ENCODE results near the gene RIPPLY2. TPM values are rescaled to one million over a fixed set of nuclear protein-coding genes. Genes with fewer than 3 reads are reported as not detected.
A peak's percentile ranks its signal among the peaks of the same experiment; 100 is the strongest.

The RIPPLY2 gene
- total RNA-seq, 2 experiments from 2014 or later = not detected

DNA sequence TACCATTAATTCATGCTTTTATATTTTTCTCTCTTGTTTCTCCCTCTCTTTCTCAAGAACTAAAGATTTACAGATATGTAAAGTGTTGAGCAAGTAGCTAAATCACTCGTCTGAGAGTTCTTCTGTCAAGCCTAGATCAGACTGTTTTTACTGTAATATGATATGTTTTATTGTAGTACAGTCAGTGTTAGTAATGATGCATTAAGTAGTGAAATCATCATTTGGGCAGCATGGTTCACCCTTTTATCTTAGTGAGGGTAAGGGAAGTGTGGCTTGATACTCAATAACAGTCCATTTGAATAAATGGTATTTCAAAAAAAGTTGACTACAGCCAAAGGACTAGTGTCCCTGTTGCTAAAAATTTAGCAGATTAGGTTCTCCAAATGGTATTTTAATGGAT is 15.5 kb downstream of the RIPPLY2 start:
- CTCF ChIA-PET = interaction anchor here (1.5 kb wide), 1 partner anchor 9 kb away, joined by 4 read pairs; the partner anchor contains the start of gene CYB5R4

DNA sequence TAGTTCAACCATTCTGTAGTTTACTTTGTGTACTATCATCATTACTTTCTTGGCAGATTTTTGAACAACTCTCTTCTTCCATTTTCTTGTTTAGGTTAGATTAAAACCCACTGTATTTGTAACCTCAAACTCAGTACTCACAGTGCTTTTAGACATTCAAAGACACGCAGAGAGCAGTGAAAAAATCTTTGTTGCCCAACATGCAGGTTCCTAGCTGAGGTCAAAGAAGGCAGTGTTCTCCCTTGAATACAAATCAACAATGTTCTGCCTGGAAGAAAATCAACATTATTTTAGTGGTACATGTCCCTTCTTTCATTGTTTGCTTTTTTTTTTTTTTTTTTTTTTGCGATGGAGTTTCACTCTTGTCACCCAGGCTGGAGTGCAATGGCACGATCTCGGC is 17.5 kb downstream of the RIPPLY2 start:
- Mint-ChIP-seq H3K27me3 (no peaks in the 10 kb centered on the region), H3K4me1 (peaks cover 10% of the 10 kb centered on the region), H3K27ac (no peak overlapping the region), H3K36me3 (peaks cover 48% of the 10 kb centered on the region), H3K4me3 (no peak overlapping the region), H3K9me3 (ENCODE audit: low read depth) (peaks cover 10% of the 10 kb centered on the region)
- DNase-seq (no peak), ATAC-seq (no peak)
- CTCF ChIA-PET = no interaction called here

More for the DNA sequence above, 15.5 kb downstream of the RIPPLY2 start:
- DNase-seq (no peak), ATAC-seq (no peak)
- H3K27me3 Mint-ChIP-seq = no peaks in the 10 kb centered on the region
- H3K27ac Mint-ChIP-seq = no peak overlapping the region
- H3K4me1 Mint-ChIP-seq = peaks cover 5% of the 10 kb centered on the region
- peaks cover 10% of the 10 kb centered on the region for H3K9me3 Mint-ChIP-seq (ENCODE audit: low read depth)
- no peak overlapping the region for H3K4me3 Mint-ChIP-seq
- H3K36me3 Mint-ChIP-seq = peaks cover 59% of the 10 kb centered on the region

DNA sequence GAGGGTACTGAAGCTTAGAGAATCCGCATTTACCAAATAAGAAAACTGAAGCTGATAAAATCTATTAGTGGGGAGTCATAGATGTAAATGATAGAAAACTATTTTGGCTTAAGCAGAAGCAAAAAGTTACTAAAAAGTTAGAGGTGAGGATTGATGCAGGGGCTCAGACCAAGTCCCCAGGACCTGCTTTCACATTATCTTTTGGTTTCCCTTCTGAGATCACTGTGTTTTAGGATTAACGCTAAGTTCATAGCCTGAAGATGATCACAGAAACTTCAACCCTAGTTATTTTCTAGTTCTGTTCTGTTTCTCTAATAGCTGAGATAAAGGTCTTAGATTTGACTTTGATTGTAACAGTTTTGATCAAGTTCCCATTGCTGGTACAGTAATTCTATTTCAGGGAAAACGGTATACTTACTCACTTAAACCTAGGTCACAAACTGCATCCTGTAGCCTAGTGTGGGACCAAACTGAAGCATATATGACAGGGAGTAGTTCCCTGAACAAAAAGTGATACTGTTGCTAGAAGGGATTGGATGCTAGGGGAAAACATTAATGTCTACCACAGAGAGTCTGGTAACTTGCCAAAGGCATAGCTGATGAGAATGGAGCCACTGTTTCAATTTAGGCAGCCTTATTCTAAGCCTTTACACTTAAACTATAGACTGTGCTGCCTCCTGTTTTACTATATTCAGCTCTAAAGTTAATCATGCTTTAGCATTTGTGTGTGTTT is 19.4 kb downstream of the RIPPLY2 start:
- no peak for DNase-seq
- Mint-ChIP-seq H3K9me3 (ENCODE audit: low read depth) (peaks cover 3% of the 10 kb centered on the region), H3K27me3 (no peaks in the 10 kb centered on the region), H3K27ac (no peak overlapping the region), H3K36me3 (peaks cover 31% of the 10 kb centered on the region), H3K4me1 (peaks cover 10% of the 10 kb centered on the region), H3K4me3 (no peak overlapping the region)
- ATAC-seq = no peak
- CTCF ChIA-PET = interaction anchor here (0.7 to 0.9 kb wide), 2 partner anchors 13 to 258 kb away, joined by 4 read pairs; partner anchors contain the start of gene CYB5R4

DNA sequence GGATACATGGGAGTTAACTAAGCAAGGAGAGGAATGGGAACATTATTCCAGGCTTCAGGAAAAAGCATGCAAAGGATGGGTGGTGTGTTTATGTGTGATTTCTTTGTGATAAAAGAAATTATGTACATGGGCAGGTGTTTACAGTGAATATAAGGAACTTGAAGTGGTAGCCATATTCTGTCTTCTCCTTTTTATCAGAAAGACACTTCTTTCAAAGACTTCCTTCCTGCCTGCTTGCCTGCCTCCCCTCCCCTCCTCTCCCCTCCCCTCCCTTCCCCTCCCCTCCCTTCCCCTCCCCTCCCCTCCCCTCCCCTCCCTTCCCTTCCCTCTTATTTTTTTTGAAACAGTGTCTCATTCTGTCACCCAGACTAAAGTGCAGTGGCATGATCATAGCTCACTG is 20.7 kb downstream of the RIPPLY2 start:
- no peak overlapping the region for H3K27ac Mint-ChIP-seq
- CTCF ChIA-PET = interaction anchor here (1.5 kb wide), 1 partner anchor 10 kb away, joined by 3 read pairs; no protein-coding TSS in a partner anchor
- DNase-seq (no peak), ATAC-seq (no peak)
- no peaks in the 10 kb centered on the region for H3K27me3 Mint-ChIP-seq
- peaks cover 19% of the 10 kb centered on the region for H3K36me3 Mint-ChIP-seq
- no peak overlapping the region for H3K4me3 Mint-ChIP-seq
- H3K9me3 Mint-ChIP-seq (ENCODE audit: low read depth) = no peaks in the 10 kb centered on the region
- peaks cover 10% of the 10 kb centered on the region for H3K4me1 Mint-ChIP-seq

DNA sequence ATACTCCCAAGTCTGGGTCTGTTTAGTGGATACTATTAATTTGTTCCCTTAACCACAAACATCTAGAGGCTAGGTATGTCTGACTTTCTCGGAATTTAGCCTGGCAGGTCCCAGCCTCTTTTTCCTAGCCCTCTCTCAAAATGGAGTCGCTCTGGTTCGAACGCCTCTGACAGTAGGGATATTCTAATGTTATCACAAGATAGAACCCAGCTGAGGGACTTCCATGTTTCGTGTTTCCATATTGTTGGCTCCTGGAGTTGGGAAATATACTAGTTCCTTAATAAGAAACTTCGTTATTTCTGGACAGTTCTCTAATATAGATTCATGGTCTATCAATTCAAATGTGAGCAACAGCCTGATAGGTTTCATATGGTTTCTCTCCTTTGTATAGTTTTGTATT is 22.7 kb downstream of the RIPPLY2 start:
- no peaks in the 10 kb centered on the region for H3K9me3 Mint-ChIP-seq (ENCODE audit: low read depth)
- CTCF ChIA-PET = no interaction called here
- peaks cover 10% of the 10 kb centered on the region for H3K4me1 Mint-ChIP-seq
- no peaks in the 10 kb centered on the region for H3K27me3 Mint-ChIP-seq
- H3K27ac Mint-ChIP-seq = no peak overlapping the region
- no peak overlapping the region for H3K4me3 Mint-ChIP-seq
- no peak for ATAC-seq
- no peak for DNase-seq
- H3K36me3 Mint-ChIP-seq = peaks cover 10% of the 10 kb centered on the region

DNA sequence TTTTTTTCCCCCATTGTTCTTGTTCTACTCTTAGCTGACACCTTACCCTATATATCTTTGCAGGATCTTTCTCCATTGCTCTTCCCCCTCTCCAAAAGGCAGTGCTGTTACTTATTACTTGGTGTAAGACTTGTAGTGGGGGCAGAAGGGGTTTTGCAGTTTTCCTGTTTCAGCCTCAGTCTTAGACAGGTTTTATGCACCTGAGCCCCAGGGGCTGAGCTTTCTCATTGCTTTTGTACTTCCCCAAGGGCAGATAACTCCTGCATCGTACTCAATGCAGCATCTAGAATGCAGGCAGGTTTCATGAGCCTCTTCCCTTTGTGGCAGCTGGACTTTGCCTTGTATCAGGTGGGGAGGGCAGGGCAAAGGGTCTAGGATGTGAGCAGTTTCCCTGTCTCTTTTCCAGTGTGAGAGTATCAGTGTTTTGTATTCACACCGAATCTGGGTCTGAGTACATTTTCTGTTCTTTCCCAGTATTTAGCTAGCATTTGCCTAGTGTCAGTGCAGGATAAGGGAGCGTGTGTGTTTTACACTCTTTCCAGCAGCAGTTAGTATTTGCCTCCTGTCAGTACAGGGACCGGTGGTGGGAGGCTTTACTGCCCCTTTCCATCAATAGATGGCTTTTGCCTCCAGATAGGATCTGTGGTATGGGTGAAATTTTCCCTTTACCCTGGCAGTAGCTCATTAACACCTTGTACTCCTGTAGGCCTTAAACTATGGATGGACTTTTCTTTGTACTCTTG is 25.9 kb downstream of the RIPPLY2 start:
- ATAC-seq (no peak), DNase-seq (no peak)
- peaks cover 3% of the 10 kb centered on the region for H3K36me3 Mint-ChIP-seq
- H3K27ac Mint-ChIP-seq = no peak overlapping the region
- CTCF ChIA-PET = no interaction called here
- no peak overlapping the region for H3K4me3 Mint-ChIP-seq
- no peaks in the 10 kb centered on the region for H3K27me3 Mint-ChIP-seq
- H3K4me1 Mint-ChIP-seq = peaks cover 6% of the 10 kb centered on the region
- no peaks in the 10 kb centered on the region for H3K9me3 Mint-ChIP-seq (ENCODE audit: low read depth)

DNA sequence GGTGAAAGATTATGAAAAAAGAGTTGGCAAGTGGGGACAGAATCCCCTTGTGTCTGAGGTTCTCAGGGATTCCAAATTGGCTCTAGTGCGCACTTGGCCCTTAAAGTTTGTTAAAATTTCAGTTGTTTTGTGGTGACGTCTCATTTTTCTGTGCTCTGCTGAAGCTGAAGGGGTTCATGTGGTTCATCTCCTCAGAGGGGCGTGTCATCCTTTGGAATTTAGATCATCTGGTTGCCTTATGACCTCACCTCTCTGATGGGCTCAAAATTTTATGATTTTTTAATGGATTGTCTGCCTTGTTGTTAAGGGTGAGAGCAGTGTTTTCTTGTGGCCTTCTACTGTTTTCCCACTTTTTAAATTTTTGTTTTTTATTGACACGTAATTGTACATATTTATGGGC is 26.6 kb downstream of the RIPPLY2 start:
- peaks cover 7% of the 10 kb centered on the region for H3K4me1 Mint-ChIP-seq
- H3K4me3 Mint-ChIP-seq = no peak overlapping the region
- no peak overlapping the region for H3K27ac Mint-ChIP-seq

DNA sequence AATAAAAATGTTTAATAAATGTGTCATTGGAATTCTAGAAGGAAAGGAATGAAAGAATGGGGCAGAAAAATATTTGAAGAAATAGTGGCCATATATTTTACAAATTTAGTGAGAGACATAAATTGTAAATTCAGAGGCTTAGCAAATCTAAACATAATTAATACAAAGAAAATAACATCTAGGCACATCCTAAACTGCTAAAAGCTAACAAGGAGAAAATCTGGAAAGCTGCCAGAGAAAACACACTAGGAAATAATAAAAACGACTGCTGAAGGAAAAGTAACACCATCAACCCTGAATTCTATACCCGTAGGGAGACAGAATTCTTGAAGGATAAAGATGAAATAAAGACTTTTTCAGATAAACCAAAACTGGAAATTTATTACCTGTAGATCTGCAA is 30.1 kb downstream of the RIPPLY2 start:
- Mint-ChIP-seq H3K4me3 (no peak overlapping the region), H3K36me3 (no peaks in the 10 kb centered on the region), H3K27me3 (no peaks in the 10 kb centered on the region), H3K4me1 (peaks cover 7% of the 10 kb centered on the region), H3K27ac (no peak overlapping the region), H3K9me3 (ENCODE audit: low read depth) (no peaks in the 10 kb centered on the region)
- CTCF ChIA-PET = no interaction called here
- ATAC-seq (no peak), DNase-seq (no peak)

More for the DNA sequence above, 26.6 kb downstream of the RIPPLY2 start:
- CTCF ChIA-PET = no interaction called here
- Mint-ChIP-seq H3K36me3 (no peaks in the 10 kb centered on the region), H3K27me3 (no peaks in the 10 kb centered on the region), H3K9me3 (ENCODE audit: low read depth) (no peaks in the 10 kb centered on the region)
- DNase-seq (no peak), ATAC-seq (no peak)

DNA sequence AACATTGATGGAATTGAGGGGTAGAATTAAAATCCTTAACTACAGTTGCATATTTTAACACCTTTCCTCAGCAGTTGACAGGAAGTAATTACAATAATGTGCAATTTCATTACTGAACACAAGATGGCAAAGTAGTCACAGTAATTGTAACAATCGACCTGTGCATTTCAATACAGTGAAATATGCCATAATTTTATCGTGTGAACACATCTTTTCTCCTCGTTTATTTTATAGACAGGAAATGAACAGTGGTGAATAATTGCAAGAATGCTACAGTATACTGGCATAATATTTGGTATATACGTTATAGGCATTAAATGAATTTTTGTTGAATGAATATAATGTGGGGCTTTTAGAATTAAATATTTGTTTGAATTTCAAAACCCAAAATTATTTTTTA is 31.4 kb downstream of the RIPPLY2 start:
- ATAC-seq (peak; percentile 64), DNase-seq (no peak)
- CTCF ChIA-PET = interaction anchor here (1.0 to 2.4 kb wide), 3 partner anchors 10 to 1439 kb away, joined by 3 to 5 read pairs (median 5); partner anchors contain the start of gene CEP162
- no peak overlapping the region for H3K4me3 Mint-ChIP-seq
- peaks cover 7% of the 10 kb centered on the region for H3K4me1 Mint-ChIP-seq
- no peaks in the 10 kb centered on the region for H3K27me3 Mint-ChIP-seq
- H3K27ac Mint-ChIP-seq = no peak overlapping the region
- no peaks in the 10 kb centered on the region for H3K36me3 Mint-ChIP-seq
- no peaks in the 10 kb centered on the region for H3K9me3 Mint-ChIP-seq (ENCODE audit: low read depth)

DNA sequence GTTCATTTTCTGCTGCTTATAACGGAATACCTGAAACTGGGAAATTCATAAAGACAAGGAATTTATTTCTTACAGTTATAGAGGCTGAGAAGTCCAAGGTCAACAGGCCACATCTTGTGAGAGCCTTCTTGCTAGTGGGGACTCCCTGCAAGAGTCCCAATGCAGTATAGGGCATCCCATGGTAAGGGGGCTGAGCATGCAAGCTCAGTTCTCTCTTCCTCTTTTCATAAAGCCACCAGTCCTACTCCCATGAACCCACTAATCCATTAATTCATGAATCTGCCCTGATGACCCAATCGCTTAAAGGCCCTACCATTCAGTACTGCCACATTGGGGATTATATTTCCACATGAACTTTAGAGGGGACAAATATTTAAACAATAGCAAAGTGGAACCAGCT is 32.8 kb downstream of the RIPPLY2 start:
- H3K4me1 Mint-ChIP-seq = peaks cover 7% of the 10 kb centered on the region
- no peaks in the 10 kb centered on the region for H3K27me3 Mint-ChIP-seq
- DNase-seq (no peak), ATAC-seq (no peak)
- H3K9me3 Mint-ChIP-seq (ENCODE audit: low read depth) = no peaks in the 10 kb centered on the region
- CTCF ChIA-PET = interaction anchor here (1.4 to 2.4 kb wide), 2 partner anchors 342 to 1437 kb away, joined by 5 read pairs; partner anchors contain the start of gene CEP162
- H3K4me3 Mint-ChIP-seq = no peak overlapping the region
- no peaks in the 10 kb centered on the region for H3K36me3 Mint-ChIP-seq
- H3K27ac Mint-ChIP-seq = no peak overlapping the region

DNA sequence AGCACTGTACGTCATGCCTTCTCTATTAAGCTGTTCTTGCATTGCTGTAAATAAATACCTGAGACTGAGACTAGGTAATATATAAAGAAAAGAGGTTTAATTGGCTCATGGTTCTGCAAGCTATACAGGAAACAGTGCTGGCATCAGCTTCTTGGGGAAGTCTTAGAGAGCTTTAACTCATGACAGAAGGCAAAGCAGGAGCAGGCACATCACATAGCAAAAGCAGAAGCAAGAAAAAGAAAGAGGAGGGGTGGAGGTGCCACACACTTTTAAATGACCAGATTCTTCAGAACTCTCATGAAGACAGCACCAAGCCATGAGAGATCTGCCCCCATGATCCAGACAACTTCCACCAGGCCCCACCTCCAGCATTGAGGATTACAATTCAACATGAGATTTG is 36.5 kb downstream of the RIPPLY2 start:
- CTCF ChIA-PET = no interaction called here
- ATAC-seq = no peak
- H3K27me3 Mint-ChIP-seq = no peaks in the 10 kb centered on the region

DNA sequence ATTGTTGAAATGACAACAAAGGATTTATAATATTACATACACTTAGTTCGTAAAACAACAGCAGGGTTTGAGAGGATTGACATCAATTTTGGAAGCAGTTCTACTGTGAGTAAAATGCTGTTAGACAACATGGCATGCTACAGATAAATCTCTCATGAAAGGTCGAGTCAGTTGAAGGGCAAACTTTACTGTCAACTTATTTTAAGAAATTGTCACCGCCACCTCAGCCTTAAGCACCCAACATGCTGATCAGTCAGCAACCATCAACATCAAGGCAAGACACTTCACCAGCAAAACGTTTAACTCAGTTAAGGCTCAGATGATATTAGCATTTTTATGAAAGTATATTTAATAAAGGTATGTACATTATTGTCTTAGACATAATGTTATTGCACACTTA is 37.4 kb downstream of the RIPPLY2 start:
- DNase-seq (no peak), ATAC-seq (no peak)
- H3K4me1 Mint-ChIP-seq = no peaks in the 10 kb centered on the region
- H3K36me3 Mint-ChIP-seq = peaks cover 10% of the 10 kb centered on the region
- H3K27me3 Mint-ChIP-seq = no peaks in the 10 kb centered on the region
- CTCF ChIA-PET = no interaction called here
- no peak overlapping the region for H3K4me3 Mint-ChIP-seq
- no peaks in the 10 kb centered on the region for H3K9me3 Mint-ChIP-seq (ENCODE audit: low read depth)
- H3K27ac Mint-ChIP-seq = no peak overlapping the region

More for the DNA sequence above, 36.5 kb downstream of the RIPPLY2 start:
- DNase-seq = no peak
- Mint-ChIP-seq H3K36me3 (peaks cover 4% of the 10 kb centered on the region), H3K4me3 (no peak overlapping the region), H3K9me3 (ENCODE audit: low read depth) (no peaks in the 10 kb centered on the region), H3K4me1 (peaks cover under 1% of the 10 kb centered on the region), H3K27ac (no peak overlapping the region)

DNA sequence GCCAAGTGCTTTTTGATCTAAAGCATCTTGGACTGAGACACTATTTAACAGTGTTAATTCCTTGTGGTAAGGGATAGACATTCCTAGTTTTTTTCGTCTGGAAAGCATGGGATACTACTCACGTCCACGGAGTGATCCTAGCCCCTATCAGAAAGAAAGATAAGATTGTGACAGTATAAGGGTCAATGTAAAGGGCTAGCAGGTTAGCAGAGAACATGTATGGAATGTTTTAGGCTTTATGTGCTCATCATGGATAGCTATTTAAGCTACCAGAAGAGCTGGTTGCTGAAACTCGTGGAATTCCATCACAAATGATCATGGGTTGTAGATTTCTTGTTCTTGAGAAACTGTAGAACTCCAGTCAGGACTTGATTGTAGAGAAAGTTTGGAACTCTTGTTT is 38.4 kb downstream of the RIPPLY2 start:
- Mint-ChIP-seq H3K4me1 (no peaks in the 10 kb centered on the region), H3K27me3 (no peaks in the 10 kb centered on the region), H3K27ac (no peak overlapping the region), H3K9me3 (ENCODE audit: low read depth) (no peaks in the 10 kb centered on the region), H3K4me3 (no peak overlapping the region), H3K36me3 (peaks cover 14% of the 10 kb centered on the region)
- CTCF ChIA-PET = no interaction called here
- DNase-seq (no peak), ATAC-seq (no peak)

DNA sequence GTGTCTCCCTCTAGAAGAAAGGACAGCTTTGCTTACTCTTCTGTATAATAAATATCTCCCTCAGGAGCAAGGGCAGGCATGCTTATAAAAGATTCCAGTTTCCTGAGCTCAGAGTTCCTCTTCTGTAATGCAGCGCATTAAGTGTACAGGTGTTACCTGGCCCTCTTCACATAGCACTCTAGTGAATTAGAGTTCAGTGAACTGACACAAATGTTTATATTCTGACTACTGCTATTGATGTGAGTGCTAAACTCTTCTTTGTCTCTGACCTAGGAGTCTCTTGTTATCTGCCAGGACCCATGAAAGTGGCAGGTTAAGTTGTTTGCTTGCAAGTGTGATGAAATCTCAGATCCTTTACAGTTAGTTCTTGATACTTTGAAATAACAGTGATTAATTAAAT is 39.9 kb downstream of the RIPPLY2 start:
- no peaks in the 10 kb centered on the region for H3K9me3 Mint-ChIP-seq (ENCODE audit: low read depth)
- no peak for DNase-seq
- no peak overlapping the region for H3K4me3 Mint-ChIP-seq
- no peaks in the 10 kb centered on the region for H3K27me3 Mint-ChIP-seq
- ATAC-seq = no peak
- CTCF ChIA-PET = no interaction called here
- no peaks in the 10 kb centered on the region for H3K4me1 Mint-ChIP-seq
- peaks cover 18% of the 10 kb centered on the region for H3K36me3 Mint-ChIP-seq
- H3K27ac Mint-ChIP-seq = no peak overlapping the region
